DMS153 treated with DMSO at 0.1 percent for 48 hours (cell line): Measurements from ENCODE around the gene TBXAS1.

Experiments used
- DNase-seq: peaks from one replicate; lab custom pipeline; 2025; ENCODE audit not compliant: unreplicated experiment; lab: John Stamatoyannopoulos, UW

TBXAS1 gene

DNA sequence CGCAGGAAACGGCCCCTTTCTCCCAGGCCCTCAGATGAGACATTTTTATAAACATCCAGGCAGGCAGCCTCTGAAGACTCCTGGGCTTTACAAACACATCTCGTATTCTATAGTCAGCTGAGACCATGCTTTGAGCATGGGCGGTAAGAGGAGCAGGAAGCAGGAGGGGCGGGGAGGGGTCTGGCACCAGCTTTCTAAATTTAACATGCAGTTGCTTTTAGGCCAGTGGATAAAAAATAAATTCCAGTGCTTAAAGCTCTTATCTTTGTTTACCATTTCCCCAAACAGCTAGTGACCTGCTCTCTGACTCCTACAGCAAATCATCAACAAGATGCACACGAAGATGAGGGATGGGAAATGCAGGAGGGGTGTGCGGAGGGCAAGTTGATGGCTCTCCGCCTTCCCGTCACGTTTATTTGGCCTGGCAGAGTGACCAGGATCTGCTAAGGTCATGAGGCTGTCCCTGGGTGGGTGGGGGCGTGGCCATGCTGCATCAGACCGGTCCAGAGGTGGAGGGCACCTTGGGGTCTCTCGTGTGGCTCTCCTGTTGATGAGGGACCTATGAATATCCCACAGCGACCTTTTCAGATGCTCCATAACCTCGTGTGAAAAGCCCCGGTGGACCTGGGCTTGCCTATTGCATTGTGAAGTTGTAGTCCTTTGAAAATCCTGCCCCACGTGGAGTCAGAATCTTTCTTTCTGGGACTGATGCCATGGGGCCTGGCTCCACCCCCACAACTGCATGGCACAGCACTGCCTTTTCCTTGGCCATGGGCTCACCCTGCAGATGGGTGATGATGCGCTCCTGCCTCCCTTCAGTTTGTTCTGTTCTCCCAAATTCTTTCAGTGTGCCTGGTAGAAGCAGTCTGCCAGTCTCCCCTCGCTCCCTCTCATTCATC, 166.2 kb downstream of the TBXAS1 start:
- no peak for DNase-seq

DNA sequence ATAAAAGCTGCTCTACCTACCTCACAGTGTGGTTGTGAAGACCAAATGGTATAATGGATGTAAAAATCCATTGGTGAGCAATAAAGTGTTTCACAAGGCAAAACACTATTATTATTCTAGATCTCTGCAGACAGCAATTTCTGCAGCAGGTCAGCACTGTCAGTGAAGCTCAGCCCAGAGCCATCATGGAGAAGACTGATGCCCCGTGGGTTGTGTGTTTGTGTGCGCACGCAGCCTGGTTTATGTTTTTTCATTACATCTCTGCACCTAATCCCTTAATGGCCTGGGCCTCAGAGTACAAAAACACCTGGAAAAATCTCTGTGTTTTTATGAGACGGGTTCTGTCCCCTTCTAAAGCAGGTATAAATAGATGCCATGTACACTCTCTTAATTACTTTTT, 169.5 kb downstream of the TBXAS1 start:
- DNase-seq = no peak

DNA sequence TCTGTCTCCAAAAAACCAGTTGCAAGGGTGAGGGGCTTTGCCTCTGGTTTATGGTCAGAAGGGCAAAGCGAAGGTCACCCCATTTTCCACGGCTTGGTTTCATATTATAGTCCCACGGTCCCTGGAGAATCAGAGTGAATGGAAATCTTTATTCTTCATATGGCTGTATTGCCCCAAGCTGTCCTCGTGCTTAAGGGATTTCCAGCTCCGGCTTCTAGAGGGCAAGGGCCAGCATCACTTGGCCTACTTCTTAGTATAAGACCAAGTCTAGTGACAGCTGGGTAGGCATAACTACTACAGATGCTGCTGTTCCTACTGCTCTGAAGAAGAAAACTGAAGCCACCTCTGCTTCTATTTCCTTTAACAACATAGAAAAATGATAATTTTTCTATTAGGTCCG, 170.5 kb downstream of the TBXAS1 start:
- no peak for DNase-seq

DNA sequence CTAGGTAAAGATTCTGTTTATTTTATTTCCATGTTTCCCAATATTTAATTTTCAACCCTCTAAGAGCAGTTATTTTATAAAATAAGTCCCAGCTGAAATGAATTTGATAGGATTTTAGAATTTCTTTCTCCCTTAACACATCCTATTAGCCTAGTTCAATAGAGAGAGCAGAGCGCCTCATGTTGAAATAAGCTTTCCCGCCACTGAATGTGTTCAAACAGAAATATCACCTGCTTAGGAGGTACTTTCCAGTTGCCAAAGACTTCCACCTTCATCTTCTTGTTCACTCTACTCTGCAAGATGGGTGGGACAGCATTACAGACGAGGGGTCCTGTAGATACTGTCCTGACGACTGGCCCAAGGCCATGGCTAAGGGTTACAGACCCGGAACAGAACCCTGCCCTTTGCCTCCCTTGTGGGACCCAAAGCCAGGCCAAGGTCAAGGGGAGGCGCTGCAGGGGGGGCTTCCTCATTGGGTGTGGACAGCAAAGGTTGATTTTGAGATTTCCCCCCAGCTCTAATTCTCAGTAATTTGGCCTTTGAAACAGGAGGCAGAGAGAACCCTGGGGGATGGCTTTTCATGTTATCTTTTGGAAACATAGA, 171.7 kb downstream of the TBXAS1 start:
- no peak for DNase-seq

DNA sequence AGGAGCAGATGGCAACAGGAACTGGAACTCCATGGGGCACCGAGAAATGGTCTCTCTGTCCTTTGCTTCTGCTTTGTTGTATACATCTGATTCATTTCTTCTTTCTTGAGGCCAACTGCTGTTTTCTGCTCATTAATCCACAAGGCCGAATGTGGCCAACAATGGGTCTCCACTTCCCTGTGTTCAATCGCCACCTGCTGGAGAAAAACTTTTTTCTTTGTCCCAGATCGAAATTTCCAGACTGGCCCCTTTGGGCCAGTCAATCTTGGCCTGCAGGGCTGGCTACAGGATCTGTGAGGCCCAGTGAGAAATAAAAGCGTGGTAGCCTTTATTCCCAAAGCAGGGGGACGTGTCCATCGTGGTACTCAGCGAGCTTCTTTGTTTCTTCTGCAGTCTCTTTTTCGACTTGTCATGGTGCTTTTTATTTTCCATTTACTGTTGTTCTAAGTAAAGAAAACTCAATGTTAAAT, 174.9 kb downstream of the TBXAS1 start:
- DNase-seq = no peak

DNA sequence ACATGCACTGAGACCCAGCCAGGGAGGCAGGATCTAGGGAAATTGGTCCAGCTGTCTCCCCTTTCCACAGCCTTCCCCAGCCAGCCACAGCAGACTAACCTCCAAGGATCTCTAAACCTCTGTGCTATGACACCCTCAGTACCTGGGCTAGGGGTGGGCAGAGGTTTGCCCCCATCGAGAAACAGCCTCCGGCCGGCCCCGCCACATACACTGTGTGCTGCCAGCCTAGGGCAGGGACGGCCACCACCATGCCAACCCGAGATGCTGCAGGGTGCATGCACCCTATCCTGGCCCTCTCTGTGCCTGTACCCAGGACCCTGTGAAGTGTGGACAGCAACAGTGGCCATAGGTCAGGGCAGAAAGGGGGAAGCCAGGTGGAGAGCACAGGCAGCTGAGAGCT, 175.6 kb downstream of the TBXAS1 start:
- DNase-seq = no peak

DNA sequence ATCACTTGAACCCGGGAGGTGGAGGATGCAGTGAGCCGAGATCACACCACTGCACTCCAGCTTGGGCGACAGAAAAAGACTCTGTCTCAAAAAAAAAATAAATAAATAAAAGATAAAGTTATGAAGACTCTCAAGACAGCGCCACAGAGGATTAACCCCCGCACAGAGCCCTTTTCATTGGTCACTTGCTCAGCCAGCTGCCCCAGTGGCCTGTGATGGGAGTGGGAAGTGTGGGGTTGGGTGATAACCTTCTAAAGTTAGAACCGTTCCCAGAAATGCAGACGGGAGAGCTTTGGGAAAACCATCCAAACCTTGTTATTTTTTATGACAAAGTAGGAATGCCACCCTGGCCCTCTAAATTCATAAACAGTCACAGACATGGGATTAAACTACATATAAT, 176.3 kb downstream of the TBXAS1 start:
- DNase-seq = no peak

DNA sequence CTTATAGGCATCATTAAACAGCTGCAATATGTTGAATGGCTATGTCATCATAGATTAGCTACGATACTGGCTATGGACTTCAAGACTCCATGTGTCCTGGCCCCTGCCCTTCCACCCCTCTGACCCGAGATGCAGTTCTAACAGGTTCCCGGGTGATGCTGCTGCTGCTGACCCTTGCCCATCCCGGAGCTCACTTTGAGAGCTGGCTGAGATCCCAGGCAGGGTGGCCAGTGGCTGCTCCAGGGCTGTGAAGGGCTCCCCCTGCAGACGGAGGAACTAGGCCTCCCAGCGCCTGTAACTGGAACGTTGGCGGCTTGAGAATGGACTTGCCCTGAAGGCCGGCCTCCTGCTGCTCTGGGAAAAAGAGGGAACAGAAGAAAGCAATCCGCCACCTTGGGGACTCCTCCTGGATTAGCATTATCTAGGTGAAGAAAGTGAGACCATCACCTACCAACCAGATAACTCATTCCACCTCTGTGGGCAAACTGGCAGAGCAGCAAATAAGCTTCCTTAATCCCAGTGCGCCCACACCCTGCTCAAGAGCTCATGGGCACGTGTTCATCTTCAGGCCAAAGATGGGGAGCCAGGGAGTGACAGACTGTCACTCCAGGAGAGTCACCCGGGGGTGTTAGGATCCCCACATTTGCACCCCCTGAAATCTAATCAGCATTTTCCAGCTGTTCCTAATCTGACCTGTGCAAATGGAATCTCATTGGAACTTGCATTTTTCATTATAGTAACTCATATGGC, 176.9 kb downstream of the TBXAS1 start:
- DNase-seq = no peak

DNA sequence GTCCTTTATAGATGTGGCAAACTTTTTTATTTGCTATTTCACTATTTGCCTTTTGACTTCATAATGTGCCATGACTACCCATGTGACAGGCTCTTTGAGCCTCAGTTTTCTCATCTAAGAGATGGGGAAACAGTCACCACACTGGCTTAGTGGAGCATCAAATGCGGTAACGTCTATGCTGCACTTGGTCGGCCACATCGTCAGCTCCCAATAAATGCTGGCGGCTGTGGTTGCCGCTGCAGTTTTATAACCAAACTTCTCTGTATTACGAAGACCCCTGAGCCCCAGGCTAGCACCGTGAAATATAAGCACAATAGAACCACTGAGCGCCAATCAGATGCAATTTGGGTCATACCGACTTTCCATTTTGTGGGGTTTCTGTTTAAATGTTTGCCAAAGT, 177.5 kb downstream of the TBXAS1 start:
- no peak for DNase-seq

DNA sequence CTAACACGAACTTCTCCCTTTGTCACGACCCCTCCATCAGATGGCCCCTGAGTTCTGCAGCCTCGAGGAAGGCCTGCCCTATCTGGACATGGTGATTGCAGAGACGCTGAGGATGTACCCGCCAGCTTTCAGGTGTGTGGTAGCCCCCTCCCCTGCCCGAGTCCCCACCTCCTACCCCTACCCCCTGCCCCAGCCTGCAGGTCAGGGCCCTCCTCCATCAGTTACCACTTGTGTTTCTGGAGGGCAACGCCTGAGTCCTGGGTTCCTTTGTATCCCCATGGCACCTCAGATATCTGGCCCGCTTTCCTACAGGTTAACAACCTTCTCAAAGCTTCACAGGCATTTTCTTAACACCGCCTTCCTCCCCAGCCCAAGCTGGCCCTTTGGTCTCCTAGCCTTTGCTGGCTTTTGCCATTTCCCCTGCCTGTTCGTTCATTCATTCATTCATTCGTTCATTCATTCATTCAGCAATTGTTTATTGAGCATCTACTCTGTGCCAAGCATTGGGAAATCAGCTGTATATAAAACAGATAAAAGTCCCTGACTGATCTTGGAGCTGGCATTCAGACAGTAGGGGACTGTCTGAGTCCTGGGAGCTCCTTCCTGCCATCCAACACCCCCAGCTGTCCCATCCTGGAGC, 178.1 kb downstream of the TBXAS1 start:
- no peak for DNase-seq

DNA sequence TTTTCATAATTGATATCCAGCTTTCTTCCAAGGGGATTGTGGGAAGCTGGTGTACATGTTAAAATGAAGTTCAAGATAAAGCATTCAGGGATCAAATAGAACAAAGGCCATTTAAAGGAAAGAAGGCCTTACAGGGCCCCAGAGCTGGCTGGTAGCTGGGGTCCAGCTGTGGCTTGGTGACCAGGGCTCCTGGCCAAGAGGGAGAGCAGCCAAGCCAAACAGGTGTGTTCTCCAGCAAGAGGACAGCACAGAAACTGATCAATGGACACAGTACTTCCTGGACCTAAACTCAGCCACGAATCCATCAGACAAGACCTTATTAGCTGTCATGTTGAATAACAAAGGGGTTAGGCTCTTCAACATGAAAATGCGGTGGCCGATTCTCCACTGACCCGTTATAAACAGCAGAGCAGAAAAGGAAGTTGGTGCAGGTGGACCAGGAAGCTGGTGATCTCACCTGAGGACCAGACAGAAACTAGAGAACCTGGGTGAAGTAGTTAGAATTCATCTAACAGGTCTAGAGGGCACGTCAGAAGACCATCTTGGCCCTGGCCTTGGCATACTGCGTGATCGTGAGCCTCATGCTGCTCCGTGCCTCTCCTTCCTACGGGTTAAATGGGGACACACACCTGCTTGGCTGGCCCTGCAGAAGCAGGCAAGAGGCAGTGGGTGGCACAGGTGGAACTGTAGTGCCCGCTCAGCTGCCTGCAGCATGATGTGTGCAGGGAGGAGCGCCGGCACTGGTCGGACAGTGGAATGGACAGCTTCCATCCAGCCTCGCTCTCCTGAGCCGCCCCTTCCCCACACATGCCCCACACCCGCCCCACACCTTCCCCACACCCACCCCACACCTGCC, 179.9 kb downstream of the TBXAS1 start:
- DNase-seq = no peak

DNA sequence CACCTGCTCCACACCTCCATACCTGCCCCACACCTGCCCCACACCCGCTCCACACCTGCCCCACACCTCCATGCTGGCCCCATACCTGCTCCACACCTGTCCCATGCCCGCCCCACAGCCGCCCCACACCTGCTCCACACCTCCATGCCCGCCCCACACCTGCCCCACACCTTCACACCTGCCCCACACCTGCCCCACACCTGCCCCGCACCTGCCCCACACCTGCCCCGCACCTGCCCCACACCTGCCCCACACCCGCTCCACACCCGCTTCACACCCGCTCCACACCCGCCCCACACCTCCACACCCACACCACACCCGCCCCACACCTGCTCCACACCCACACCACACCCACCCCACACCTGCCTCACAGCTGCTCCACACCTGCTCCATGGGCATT, 180.7 kb downstream of the TBXAS1 start:
- no peak for DNase-seq

DNA sequence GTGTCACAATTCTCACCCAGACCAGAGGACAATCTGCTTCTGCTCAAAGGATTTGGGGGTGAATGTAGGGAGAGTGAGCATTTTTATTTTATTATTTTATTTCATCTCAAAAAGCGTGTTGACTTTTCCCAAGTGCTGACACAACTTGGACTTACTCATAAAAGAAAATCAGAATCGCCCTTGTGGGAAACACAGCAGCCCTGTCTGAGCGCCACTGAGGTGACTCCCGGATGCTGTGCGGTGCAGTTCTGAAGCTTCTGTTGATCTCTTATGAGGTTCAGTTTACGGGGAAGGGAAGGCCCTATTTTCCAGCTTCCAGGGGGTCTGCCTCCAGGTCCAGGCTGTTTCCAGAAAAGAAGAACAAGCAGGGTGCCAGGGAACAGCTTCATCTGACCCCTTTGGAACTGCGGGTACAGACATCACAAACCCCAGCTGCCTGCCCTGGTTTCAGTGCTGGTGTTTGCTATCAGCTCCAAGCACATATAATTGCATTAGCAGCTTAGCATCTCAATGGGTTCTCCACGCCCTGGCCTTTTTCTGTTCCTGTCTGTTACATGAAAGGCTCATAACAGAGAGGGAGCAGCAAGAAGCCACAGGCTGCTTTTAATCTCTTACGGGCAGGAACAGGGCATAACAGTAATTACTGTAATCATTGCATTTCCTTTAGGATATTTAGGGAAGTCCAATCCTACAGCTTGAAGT, 181.3 kb downstream of the TBXAS1 start:
- DNase-seq = no peak

DNA sequence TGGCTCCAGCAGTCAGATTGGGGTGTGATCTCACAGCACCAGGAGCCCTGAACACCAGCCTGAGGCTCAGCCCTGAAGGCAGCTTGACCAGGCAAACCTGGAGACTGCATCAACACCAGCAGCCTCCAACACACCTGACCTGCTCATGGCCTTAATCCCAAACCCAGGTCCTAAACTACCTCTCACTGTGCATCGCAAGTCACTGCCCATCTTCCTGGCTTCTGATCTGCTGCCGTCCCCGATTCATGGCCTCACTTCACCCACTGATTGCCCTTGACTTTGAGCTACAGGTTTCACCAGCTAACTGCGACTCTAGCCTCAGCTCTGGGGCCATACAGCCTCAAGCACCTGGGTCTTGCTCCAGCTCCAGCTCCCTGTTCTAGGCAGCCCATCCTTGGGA, 184.6 kb downstream of the TBXAS1 start:
- no peak for DNase-seq

DNA sequence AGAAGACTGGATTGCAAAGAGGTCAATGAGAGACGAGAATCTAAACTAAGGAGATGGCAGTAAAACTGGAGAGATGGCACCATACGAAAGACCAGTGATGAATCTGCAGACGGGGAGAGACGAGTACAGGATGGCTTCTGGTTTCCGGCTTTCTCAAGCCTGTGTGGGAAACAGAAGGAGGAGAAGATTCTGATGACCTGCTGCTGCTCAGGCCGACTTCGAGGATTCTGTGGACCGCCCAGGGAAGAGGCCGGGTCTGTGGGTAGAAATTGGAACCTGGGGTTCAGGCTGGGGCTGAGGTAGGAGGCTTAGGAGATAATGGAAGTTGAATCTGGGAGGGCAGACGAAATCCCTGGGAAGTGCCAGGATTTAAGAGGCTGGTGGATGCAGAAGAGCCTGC, 185.1 kb downstream of the TBXAS1 start:
- DNase-seq = no peak

DNA sequence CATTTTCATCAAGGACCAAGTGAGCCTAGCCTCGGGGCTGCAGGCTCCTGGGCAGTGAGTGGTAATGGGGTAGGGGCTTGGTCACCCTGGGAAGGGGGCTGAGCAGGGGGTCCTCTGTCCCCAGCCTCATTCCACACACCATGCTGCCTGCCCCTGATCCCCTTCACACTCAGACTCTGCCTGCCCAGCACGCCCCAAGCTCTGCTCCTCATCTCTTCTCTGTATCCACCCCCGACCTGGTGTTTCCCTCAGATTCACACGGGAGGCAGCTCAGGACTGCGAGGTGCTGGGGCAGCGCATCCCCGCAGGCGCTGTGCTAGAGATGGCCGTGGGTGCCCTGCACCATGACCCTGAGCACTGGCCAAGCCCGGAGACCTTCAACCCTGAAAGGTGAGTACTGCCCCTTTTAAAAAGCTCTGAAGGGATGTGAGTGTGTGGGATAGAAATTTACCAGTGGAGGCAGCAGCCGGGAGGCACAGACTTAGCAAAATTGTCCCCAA, 186.5 kb downstream of the TBXAS1 start:
- no peak for DNase-seq

DNA sequence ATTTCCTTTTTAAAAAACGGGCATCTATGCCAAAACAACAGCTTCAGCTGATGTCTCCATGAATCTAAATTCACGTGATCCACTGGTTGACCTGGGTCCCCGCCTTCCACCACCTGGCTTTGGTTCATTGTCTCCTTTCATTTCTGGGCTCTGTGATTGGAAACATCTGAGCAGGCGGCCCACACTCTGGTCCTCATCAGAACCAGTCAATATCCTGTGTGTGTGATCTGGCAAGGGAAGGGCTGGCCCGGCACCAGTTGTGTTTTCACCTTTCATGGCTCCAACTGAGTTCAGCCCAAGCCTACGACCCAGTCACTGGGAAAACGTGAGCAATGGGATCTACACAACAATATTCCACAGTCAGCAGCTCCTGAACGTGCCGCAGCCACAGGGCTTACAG, 187.5 kb downstream of the TBXAS1 start:
- no peak for DNase-seq

DNA sequence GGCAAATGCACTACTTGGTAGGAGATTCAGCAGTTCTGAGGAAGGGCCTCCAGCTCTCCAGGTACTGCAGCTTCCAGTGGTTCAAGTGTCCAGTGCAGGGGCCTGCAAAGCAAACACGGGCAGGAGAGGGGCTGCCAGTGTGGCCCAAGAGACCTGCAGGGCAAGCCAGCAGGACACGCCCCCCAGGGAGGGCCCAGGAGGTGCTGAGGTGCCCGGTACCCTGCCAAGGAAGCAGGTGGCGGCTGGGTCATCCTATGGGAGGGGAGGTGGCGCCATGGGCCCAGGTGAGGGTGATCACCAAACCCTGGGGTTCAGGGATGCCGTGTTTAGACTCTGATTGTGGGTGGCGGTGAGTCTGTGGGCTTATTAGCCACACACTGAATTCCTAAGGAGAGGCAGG, 188.0 kb downstream of the TBXAS1 start:
- DNase-seq = no peak

DNA sequence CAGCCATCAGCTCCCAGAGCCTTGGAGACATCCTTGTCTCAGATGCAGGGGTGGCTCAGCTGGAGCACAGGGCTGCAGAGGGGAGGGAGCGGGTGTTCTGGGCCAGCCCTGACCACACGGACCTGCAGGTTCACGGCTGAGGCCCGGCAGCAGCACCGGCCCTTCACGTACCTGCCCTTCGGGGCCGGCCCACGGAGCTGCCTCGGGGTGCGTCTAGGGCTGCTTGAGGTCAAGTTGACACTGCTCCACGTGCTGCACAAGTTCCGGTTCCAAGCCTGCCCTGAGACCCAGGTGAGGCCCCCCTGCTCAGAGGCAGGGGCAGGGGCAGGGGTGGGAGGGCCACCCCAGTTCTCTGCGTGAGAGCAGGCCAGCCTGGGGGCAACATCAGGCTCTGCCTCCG, 188.5 kb downstream of the TBXAS1 start:
- no peak for DNase-seq
